Thyroid gland (tissue), 4 donors: Measurements from ENCODE around the gene GRM4.

Experiments used
- CTCF ChIP-seq, 6 experiments: fragments of 200-600 bp in 3 of 6; fragments of 450-650 bp in 3 of 6; sonication (generic) in 3 of 6; IDR thresholded peaks; one replicate each; pipeline ENCODE4 v1.5.1; 2016 to 2019; ENCODE audit warnings: antibody characterized with exemption in 6 of 6, mild to moderate bottlenecking in 2 of 6, inconsistent platforms in 1 of 6, moderate library complexity in 1 of 6
- POLR2A ChIP-seq, 2 donors: fragments of 450-650 bp; IDR thresholded peaks; one replicate each; pipeline ENCODE4 v1.6.1; 2017; ENCODE audit warnings: antibody characterized with exemption in 2 of 2, mild to moderate bottlenecking in 2 of 2, moderate library complexity in 1 of 2

GRCh38 chr6:34144581-34145160 is 1.2 kb downstream of the GRM4 start:
- TF ChIP-seq CTCF (IDR thresholded peaks at IDR 0.05) (no peak), POLR2A (IDR thresholded peaks at IDR 0.05) (no peak)
